Endothelial cell of umbilical vein (primary cell): ENCODE measurements around the gene MAP1LC3B.

ENCODE experiments used
- CTCF ChIP-seq, 2 donors: IDR thresholded peaks; 1 replicate in 1 of 2; 2 replicates in 1 of 2; pipeline ENCODE4 v1.5.1; 2011; ENCODE audit warnings: low read length in 2 of 2, mild to moderate bottlenecking in 2 of 2, moderate library complexity in 2 of 2, control low read depth in 1 of 2, inconsistent platforms in 1 of 2, low read depth in 1 of 2; ENCODE audit not compliant: insufficient read depth in 1 of 2; ENCODE audit errors: extremely low read depth in 1 of 2
- EZH2 ChIP-seq: IDR thresholded peaks from 2 replicates; pipeline ENCODE4 v1.6.1; 2012; ENCODE audit warnings: borderline replicate concordance, low read depth, mild to moderate bottlenecking, moderate library complexity, low read length, inconsistent platforms; ENCODE audit not compliant: severe bottlenecking
- JUN ChIP-seq: IDR thresholded peaks from 2 replicates; pipeline ENCODE4 v1.6.1; 2011; ENCODE audit warnings: borderline replicate concordance, low read depth; ENCODE audit not compliant: insufficient read length, insufficient read depth
- POLR2AphosphoS5 ChIP-seq: IDR thresholded peaks from 2 replicates; pipeline ENCODE4 v1.6.1; 2012; ENCODE audit warnings: low read depth, mild to moderate bottlenecking, control low read depth, low read length, moderate library complexity; ENCODE audit not compliant: insufficient read depth
- TF ChIP-seq, protein P1 (sequence below): IDR thresholded peaks from 2 replicates; pipeline ENCODE4 v1.6.1; 2011; ENCODE audit not compliant: insufficient read depth, insufficient read length

- TF ChIP-seq EZH2 (no peak), CTCF (IDR thresholded peaks at IDR 0.05; ENCODE audit: extremely low read depth in 1 of 2, insufficient read depth in 1 of 2, low read depth in 1 of 2, low read length in 2 of 2) (no peak), JUN (no peak), POLR2AphosphoS5 (no peak)
- TF ChIP-seq, protein P1, sequence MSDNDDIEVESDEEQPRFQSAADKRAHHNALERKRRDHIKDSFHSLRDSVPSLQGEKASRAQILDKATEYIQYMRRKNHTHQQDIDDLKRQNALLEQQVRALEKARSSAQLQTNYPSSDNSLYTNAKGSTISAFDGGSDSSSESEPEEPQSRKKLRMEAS = no peak
Measured at GRCh38 chr16:87442581-87442966, 50.4 kb downstream of the MAP1LC3B start.
